Inferior parietal cortex (tissue), 1 donor: Measurements from ENCODE around the gene DOP1A.

Source experiments
- DNase-seq: peaks from one replicate; pipeline ENCODE4 v3.0.0-alpha.2; 2016; ENCODE audit errors: extremely low spot score

DOP1A gene

GRCh38 chr6:83199863-83200225, 132.4 kb downstream of the DOP1A start:
- DNase-seq, result no peak

GRCh38 chr6:83202031-83202430, 134.6 kb downstream of the DOP1A start:
- no peak for DNase-seq

DNA sequence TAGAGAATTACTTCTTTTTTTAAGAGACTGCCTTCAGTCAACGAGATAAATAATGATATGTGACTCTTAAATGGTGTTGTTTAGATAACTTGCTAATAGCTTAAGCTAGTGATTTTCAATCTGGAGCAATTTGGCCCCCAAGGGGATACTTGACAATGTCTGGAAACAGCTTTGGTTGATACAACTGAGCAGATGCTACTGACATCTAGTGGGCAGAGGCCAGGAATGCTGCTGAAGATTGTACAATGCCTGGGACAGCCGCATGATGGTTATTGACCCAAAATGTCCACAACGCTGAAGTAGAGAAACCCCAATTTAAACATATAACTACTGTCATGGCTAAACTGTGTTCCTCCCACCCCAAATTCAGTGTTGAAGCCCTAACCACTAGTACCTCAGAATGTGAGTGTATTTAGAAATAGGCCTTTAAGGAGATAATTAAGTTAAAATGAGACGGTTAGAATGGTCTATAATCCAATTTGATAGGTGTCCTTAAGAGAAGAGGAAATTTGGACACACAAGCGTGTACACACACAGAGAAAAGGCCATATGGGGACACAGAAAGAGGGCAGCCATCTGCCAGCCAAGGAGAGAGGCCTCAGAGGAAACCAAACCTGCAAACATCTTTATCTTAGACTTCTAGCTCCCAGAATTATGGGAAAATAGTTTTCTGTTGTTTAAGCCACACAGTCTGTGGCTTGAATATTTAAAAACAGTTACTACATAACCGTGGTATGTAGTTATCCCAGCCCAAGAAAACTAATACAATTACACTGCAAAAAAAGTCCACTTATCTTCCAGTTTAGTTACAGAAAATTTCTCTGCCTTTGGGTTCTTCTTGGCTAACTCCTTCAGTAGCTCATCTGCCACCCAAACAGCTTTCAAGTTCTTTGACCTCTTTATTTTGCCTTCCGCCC, 147.9 kb downstream of the DOP1A start:
- peak; percentile 88 for DNase-seq

GRCh38 chr6:83216806-83217205, 149.3 kb downstream of the DOP1A start:
- DNase-seq, result no peak
